Fibroblast of the aortic adventitia (primary cell): ENCODE data around the gene SYTL2. TPM values are rescaled to one million over a fixed set of nuclear protein-coding genes. Genes with fewer than 3 reads are reported as not detected.
"Not testable (repeated sequence)": the region's sequence is repeated elsewhere in the genome, so short reads cannot be mapped to it uniquely, and the experiment has no call there.

ENCODE experiments used
- DNase-seq: peaks from one replicate; pipeline ENCODE4 v3.0.0-alpha.2; 2010; ENCODE audit warnings: low read depth
- H3K4me3 ChIP-seq: 2 replicates; pipeline ENCODE4 v1.5.1; 2011; ENCODE audit warnings: low read depth, mild to moderate bottlenecking, control low read depth, low read length, moderate library complexity
- CTCF ChIP-seq: IDR thresholded peaks from 2 replicates; pipeline ENCODE4 v1.5.1; 2011; ENCODE audit warnings: mild to moderate bottlenecking, low read length, control low read depth, inconsistent platforms; ENCODE audit not compliant: insufficient read depth
- total RNA-seq: library from RNA; depleted of rRNA; stranded (reverse); fragments of >200 nt; gene quantifications from 2 replicates; pipeline ENCODE4 v1.2.3, GENCODE V29; 2012; ENCODE audit warnings: low replicate concordance

The SYTL2 gene
- total RNA-seq, 1 donor: 5.2 TPM

GRCh38 chr11:85682330-85683305, 128.3 kb downstream of the SYTL2 start:
- no peak for TF ChIP-seq CTCF
- DNase-seq: peak; percentile 60
- H3K4me3 ChIP-seq: peak overlapping the region; percentile 71

GRCh38 chr11:85680897-85681296, 130.0 kb downstream of the SYTL2 start:
- no peak for DNase-seq
- H3K4me3 ChIP-seq: no peak overlapping the region

GRCh38 chr11:85679576-85679975, 131.4 kb downstream of the SYTL2 start:
- no peak for DNase-seq
- no peak overlapping the region for H3K4me3 ChIP-seq
- TF ChIP-seq CTCF: no peak

More at GRCh38 chr11:85680897-85681296, 130.0 kb downstream of the SYTL2 start:
- TF ChIP-seq CTCF: no peak

GRCh38 chr11:85673393-85673792, 137.5 kb downstream of the SYTL2 start:
- H3K4me3 ChIP-seq: no peak overlapping the region
- DNase-seq: no peak
- no peak for TF ChIP-seq CTCF

GRCh38 chr11:85672105-85672902, 138.6 kb downstream of the SYTL2 start:
- no peak overlapping the region for H3K4me3 ChIP-seq
- no peak for DNase-seq
- no peak for TF ChIP-seq CTCF

- DNase-seq, H3K4me3 ChIP-seq: not testable (repeated sequence)
Measured at GRCh38 chr11:85670949-85671663, 139.8 kb downstream of the SYTL2 start.
